ENCODE data around the gene SLC9A7. TPM values are rescaled to one million over a fixed set of nuclear protein-coding genes. Genes with fewer than 3 reads are reported as not detected.

Gene SLC9A7
- total and polyA plus RNA-seq, 2 experiments from 2014 or later, result 2.5 to 15.4 TPM

DNA sequence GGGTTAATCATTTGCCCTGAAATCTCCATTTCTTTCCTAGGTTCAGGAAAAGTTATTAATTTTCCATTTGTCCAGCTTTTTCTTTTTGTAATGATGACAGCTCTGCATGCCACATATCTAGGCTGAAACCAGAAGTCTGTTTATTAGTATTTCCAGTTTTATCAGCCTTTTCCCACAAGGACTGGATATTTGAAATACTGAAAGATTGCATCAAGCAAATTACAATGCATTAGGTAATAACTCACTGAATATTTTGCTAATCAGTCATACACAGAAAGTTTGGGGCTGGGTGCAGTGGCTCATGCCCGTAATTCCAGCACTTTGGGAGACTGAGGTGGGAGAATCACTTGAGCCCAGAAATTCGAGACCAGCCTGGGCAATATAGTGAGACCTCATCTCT lies 21.5 kb downstream of the SLC9A7 start:
- no peak for TF ChIP-seq EZH2 (IDR thresholded peaks at IDR 0.05; ENCODE audit: low read depth, unreplicated experiment)
- no peak for TF ChIP-seq CREB1 (CRISPR knock-in tag; IDR thresholded peaks at IDR 0.05; ENCODE audit: low read depth)
- TF ChIP-seq ZNF331 (CRISPR knock-in tag; IDR thresholded peaks at IDR 0.05; ENCODE audit: low read depth), result no peak
- TF ChIP-seq POLR2AphosphoS5 (IDR thresholded peaks at IDR 0.05; ENCODE audit: low read depth), result no peak
- no peak for TF ChIP-seq ZNF114 (CRISPR knock-in tag; IDR thresholded peaks at IDR 0.05)
- TF ChIP-seq NANOG (IDR thresholded peaks at IDR 0.05; ENCODE audit: borderline replicate concordance), result no peak
- TF ChIP-seq STAT1 (IDR thresholded peaks at IDR 0.05; ENCODE audit: unreplicated experiment), result no peak
- no peak for TF ChIP-seq JUNB (IDR thresholded peaks at IDR 0.05; ENCODE audit: unreplicated experiment)
- no peak for TF ChIP-seq CTCF (conservative IDR thresholded peaks at IDR 0.05; ENCODE audit: low read depth in 2 of 2)
- TF ChIP-seq EZH2phosphoT487 (IDR thresholded peaks at IDR 0.05; ENCODE audit: unreplicated experiment), result no peak
- no peak for TF ChIP-seq ZNF462 (CRISPR knock-in tag; IDR thresholded peaks at IDR 0.05)
- TF ChIP-seq, protein P1, sequence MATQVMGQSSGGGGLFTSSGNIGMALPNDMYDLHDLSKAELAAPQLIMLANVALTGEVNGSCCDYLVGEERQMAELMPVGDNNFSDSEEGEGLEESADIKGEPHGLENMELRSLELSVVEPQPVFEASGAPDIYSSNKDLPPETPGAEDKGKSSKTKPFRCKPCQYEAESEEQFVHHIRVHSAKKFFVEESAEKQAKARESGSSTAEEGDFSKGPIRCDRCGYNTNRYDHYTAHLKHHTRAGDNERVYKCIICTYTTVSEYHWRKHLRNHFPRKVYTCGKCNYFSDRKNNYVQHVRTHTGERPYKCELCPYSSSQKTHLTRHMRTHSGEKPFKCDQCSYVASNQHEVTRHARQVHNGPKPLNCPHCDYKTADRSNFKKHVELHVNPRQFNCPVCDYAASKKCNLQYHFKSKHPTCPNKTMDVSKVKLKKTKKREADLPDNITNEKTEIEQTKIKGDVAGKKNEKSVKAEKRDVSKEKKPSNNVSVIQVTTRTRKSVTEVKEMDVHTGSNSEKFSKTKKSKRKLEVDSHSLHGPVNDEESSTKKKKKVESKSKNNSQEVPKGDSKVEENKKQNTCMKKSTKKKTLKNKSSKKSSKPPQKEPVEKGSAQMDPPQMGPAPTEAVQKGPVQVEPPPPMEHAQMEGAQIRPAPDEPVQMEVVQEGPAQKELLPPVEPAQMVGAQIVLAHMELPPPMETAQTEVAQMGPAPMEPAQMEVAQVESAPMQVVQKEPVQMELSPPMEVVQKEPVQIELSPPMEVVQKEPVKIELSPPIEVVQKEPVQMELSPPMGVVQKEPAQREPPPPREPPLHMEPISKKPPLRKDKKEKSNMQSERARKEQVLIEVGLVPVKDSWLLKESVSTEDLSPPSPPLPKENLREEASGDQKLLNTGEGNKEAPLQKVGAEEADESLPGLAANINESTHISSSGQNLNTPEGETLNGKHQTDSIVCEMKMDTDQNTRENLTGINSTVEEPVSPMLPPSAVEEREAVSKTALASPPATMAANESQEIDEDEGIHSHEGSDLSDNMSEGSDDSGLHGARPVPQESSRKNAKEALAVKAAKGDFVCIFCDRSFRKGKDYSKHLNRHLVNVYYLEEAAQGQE (IDR thresholded peaks at IDR 0.05; ENCODE audit: unreplicated experiment), result no peak
- TF ChIP-seq, protein P2, sequence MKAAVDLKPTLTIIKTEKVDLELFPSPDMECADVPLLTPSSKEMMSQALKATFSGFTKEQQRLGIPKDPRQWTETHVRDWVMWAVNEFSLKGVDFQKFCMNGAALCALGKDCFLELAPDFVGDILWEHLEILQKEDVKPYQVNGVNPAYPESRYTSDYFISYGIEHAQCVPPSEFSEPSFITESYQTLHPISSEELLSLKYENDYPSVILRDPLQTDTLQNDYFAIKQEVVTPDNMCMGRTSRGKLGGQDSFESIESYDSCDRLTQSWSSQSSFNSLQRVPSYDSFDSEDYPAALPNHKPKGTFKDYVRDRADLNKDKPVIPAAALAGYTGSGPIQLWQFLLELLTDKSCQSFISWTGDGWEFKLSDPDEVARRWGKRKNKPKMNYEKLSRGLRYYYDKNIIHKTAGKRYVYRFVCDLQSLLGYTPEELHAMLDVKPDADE (IDR thresholded peaks at IDR 0.05), result no peak

More for the DNA sequence above, 21.5 kb downstream of the SLC9A7 start:
- H3K27me3 Mint-ChIP-seq (ENCODE audit: insufficient read depth, low read depth, poor library complexity), result no peaks in the 10 kb centered on the region
- no peak overlapping the region for H3K27ac Mint-ChIP-seq
- Histone ChIP-seq H3K4me2 (no peak overlapping the region), H3K4me1 (ENCODE audit: insufficient read depth) (no peaks in the 10 kb centered on the region), H3K9me2 (ENCODE audit: insufficient read depth) (no peaks in the 10 kb centered on the region), H3F3A (replicated peaks; ENCODE audit: low read depth) (no peaks in the 10 kb centered on the region), H3K36me3 (ENCODE audit: insufficient read depth) (no peaks in the 10 kb centered on the region), H2AFZ (no peak overlapping the region), H3K27me3 (ENCODE audit: insufficient read depth) (no peaks in the 10 kb centered on the region), H4K20me1 (replicated peaks; ENCODE audit: insufficient read depth) (no peaks in the 10 kb centered on the region), H3K79me2 (replicated peaks; ENCODE audit: insufficient read depth) (peaks cover 29% of the 10 kb centered on the region), H3K27ac (ENCODE audit: low read depth) (no peak overlapping the region), H3K4me3 (no peak overlapping the region)
- DNase-seq (ENCODE audit: low spot score) (no peak), ATAC-seq (no peak)
- H3K4me3 Mint-ChIP-seq, result no peak overlapping the region
- peaks cover 44% of the 10 kb centered on the region for H3K36me3 Mint-ChIP-seq (ENCODE audit: low read depth)
- H3K9me3 Mint-ChIP-seq, result peaks cover 25% of the 10 kb centered on the region
- H3K4me1 Mint-ChIP-seq, result no peaks in the 10 kb centered on the region

All from GM23338 (cell line).